Loucy (cell line): Measurements from ENCODE around the gene UGT1A6.

ENCODE experiments used
- CTCF ChIP-seq: fragments of 200-600 bp; sonication (generic); conservative IDR thresholded peaks from 2 replicates; pipeline ENCODE4 v1.5.1; 2014; ENCODE audit warnings: mild to moderate bottlenecking, antibody characterized with exemption, low read length
- EZH2phosphoT487 ChIP-seq: fragments of 200-600 bp; IDR thresholded peaks from 2 replicates; pipeline ENCODE4 v1.6.1; 2018; ENCODE audit warnings: antibody characterized with exemption, mild to moderate bottlenecking, moderate library complexity, borderline replicate concordance

GRCh38 chr2:233663911-233664310, 28.8 kb upstream of the UGT1A6 start:
- TF ChIP-seq CTCF (no peak), EZH2phosphoT487 (no peak)
